ENCODE data around the gene KCTD18.

- TF ChIP-seq POLR2AphosphoS5 (IDR thresholded peaks at IDR 0.05; ENCODE audit: low read depth, low read length) (no peak), TAF1 (IDR thresholded peaks at IDR 0.05; ENCODE audit: borderline replicate concordance, insufficient read depth, low read length) (no peak), REST (IDR thresholded peaks at IDR 0.05; ENCODE audit: insufficient read depth in 1 of 2, low read depth in 2 of 2, low read length in 2 of 2) (no peak), SIN3A (IDR thresholded peaks at IDR 0.05; ENCODE audit: borderline replicate concordance, insufficient read depth, low read length) (no peak)
Measured at GRCh38 chr2:200484934-200485333, 24.9 kb downstream of the KCTD18 start.
